SK-N-SH treated with all-trans-retinoic acid at 6 μM for 48 hours (cell line): Measurements from ENCODE around the gene DPRX.

Experiments
- CSRNP3 ChIP-seq: fragments of 250-450 bp; sonication (Bioruptor Pico); IDR thresholded peaks from 2 replicates; pipeline ENCODE4 v1.5.1; 2021; ENCODE audit warnings: mild to moderate bottlenecking, moderate library complexity

Gene DPRX

GRCh38 chr19:53671663-53672062 is 39.9 kb downstream of the DPRX start (continued):
- TF ChIP-seq CSRNP3 (CRISPR knock-in tag), result no peak
